ENCODE results near the gene ARF4.
A peak's percentile ranks its signal among the peaks of the same experiment; 100 is the strongest.

The ARF4 gene

DNA sequence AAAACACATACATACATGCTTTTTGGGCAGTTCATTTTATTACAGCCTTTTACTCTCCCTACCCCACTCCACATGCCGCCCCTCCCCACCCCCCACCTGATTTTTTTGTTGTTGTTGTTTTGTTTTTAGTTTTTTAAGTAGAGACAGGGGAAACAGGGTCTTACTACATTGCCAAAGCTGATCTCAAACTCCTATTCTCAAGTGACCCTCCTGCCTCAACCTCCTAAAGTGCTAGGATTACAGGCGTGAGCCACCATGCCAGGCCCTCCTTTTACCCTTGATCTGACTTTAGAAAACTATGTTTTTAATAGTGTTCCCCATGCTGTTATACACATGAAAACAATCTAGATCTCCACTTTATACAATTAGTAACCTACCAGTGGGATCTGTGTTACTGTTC is 26.3 kb downstream of the ARF4 start:
- POLR2A ChIA-PET = interaction anchor here (1.1 kb wide), 1 partner anchor 25 kb away, joined by 3 read pairs; no protein-coding TSS in a partner anchor
- DNase-seq = no peak
- Histone ChIP-seq H3K4me3 (ENCODE audit: control insufficient read depth in 1 of 7, extremely low read depth in 1 of 7, insufficient read depth in 4 of 7, low read depth in 2 of 7, low read length in 6 of 7) (no peak overlapping the region), H3K27me3 (replicated peaks in 2 of 5; ENCODE audit: control insufficient read depth in 4 of 5, insufficient read depth in 5 of 5, low read length in 4 of 5) (no peaks in the 10 kb centered on the region), H3K9me3 (ENCODE audit: control extremely low read depth in 1 of 5, control insufficient read depth in 4 of 5, insufficient read depth in 2 of 5, low read depth in 1 of 5, low read length in 4 of 5) (no peaks in the 10 kb centered on the region), H3K36me3 (ENCODE audit: control insufficient read depth in 4 of 4, insufficient read depth in 4 of 4, low read length in 3 of 4) (peaks cover 10 to 63% (median 31%) of the 10 kb centered on the region in 4 experiments), H3K4me1 (ENCODE audit: control extremely low read depth in 1 of 4, control insufficient read depth in 4 of 4, insufficient read depth in 4 of 4, low read length in 3 of 4) (peaks cover 0 to 8% (median 0%) of the 10 kb centered on the region in 4 experiments), H3K27ac (ENCODE audit: insufficient read depth in 1 of 2, low read depth in 1 of 2, low read length in 2 of 2, poor library complexity in 1 of 2, severe bottlenecking in 2 of 2) (no peak overlapping the region)
- CTCF ChIA-PET = interaction anchor here (0.6 kb wide), 1 partner anchor 25 kb away, joined by 3 read pairs; no protein-coding TSS in a partner anchor
- WGBS (ENCODE audit: insufficient coverage) = 100% methylated on average over 1 of the region's 2 CpGs

DNA sequence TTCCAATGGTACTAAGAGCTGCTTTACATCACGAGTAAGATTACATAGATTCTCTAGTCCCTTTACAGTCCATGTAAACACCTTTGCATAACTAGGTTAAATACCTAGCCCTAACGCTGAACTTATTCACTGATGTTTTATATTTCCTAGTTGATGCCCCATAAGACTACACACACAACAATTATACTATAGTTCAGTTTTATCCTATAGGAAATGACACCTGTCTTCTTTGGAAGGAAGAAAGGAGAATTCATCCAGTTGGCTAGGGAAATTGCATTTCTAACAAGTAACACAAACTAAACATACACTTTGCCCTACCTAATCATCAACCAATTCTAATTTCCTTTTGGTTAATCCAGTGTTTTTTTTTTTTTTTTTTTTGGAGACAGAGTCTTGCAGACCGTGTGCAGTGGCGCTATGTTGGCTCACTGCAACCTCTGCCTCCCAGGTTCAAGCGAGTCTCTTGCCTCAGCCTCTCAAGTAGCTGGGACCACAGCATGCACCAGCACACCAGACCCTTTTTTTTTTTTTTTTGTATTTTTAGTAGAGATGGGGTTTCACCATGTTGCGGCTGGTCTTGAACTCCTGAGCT is 27.2 kb downstream of the ARF4 start:
- no peaks in the 10 kb centered on the region for H3K27me3 ChIP-seq (replicated peaks in 2 of 5; ENCODE audit: control insufficient read depth in 4 of 5, insufficient read depth in 5 of 5, low read length in 4 of 5)
- no peak overlapping the region for H3K27ac ChIP-seq (ENCODE audit: insufficient read depth in 1 of 2, low read depth in 1 of 2, low read length in 2 of 2, poor library complexity in 1 of 2, severe bottlenecking in 2 of 2)
- no CpG with 5 or more reads among the region's 6 CpGs for WGBS (ENCODE audit: insufficient coverage)
- ChIA-PET POLR2A (interaction anchor here (0.6 to 1.1 kb wide), 2 partner anchors 18 to 26 kb away, joined by 3 to 5 read pairs; no protein-coding TSS in a partner anchor), CTCF (interaction anchor here (1.2 kb wide), 1 partner anchor 9 kb away, joined by 3 read pairs; no protein-coding TSS in a partner anchor)
- no peak overlapping the region for H3K4me3 ChIP-seq (ENCODE audit: control insufficient read depth in 1 of 7, extremely low read depth in 1 of 7, insufficient read depth in 4 of 7, low read depth in 2 of 7, low read length in 6 of 7)
- peaks cover 10 to 55% (median 28%) of the 10 kb centered on the region in 4 experiments for H3K36me3 ChIP-seq (ENCODE audit: control insufficient read depth in 4 of 4, insufficient read depth in 4 of 4, low read length in 3 of 4)
- no peak for DNase-seq
- H3K4me1 ChIP-seq (ENCODE audit: control extremely low read depth in 1 of 4, control insufficient read depth in 4 of 4, insufficient read depth in 4 of 4, low read length in 3 of 4) = peaks cover 0 to 8% (median 0%) of the 10 kb centered on the region in 4 experiments
- no peaks in the 10 kb centered on the region for H3K9me3 ChIP-seq (ENCODE audit: control extremely low read depth in 1 of 5, control insufficient read depth in 4 of 5, insufficient read depth in 2 of 5, low read depth in 1 of 5, low read length in 4 of 5)

DNA sequence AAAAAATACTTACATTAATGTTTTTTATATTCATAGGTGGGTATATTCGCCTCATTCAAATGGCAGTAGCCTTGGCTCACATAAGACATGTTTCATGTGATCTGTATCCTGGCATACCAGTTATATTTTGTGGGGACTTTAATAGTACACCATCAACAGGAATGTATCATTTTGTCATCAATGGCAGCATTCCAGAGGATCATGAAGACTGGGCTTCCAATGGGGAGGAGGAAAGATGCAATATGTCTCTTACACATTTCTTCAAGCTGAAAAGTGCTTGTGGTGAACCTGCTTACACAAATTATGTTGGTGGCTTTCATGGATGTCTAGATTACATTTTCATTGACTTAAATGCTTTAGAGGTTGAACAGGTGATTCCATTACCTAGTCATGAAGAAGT is 37.6 kb downstream of the ARF4 start:
- peaks cover 8 to 31% (median 26%) of the 10 kb centered on the region in 4 experiments for H3K4me1 ChIP-seq (ENCODE audit: control extremely low read depth in 1 of 4, control insufficient read depth in 4 of 4, insufficient read depth in 4 of 4, low read length in 3 of 4)
- no peaks in the 10 kb centered on the region for H3K27me3 ChIP-seq (replicated peaks in 2 of 5; ENCODE audit: control insufficient read depth in 4 of 5, insufficient read depth in 5 of 5, low read length in 4 of 5)
- H3K36me3 ChIP-seq (ENCODE audit: control insufficient read depth in 4 of 4, insufficient read depth in 4 of 4, low read length in 3 of 4) = peaks cover 3 to 17% (median 12%) of the 10 kb centered on the region in 4 experiments
- ChIA-PET CTCF (interaction anchor here (1.6 kb wide), 1 partner anchor 13 kb away, joined by 5 read pairs; no protein-coding TSS in a partner anchor), POLR2A (no interaction called here)
- no peak overlapping the region for H3K4me3 ChIP-seq (ENCODE audit: control insufficient read depth in 1 of 7, extremely low read depth in 1 of 7, insufficient read depth in 4 of 7, low read depth in 2 of 7, low read length in 6 of 7)
- no CpG with 5 or more reads among the region's 1 CpG for WGBS (ENCODE audit: insufficient coverage)
- H3K9me3 ChIP-seq (ENCODE audit: control extremely low read depth in 1 of 5, control insufficient read depth in 4 of 5, insufficient read depth in 2 of 5, low read depth in 1 of 5, low read length in 4 of 5) = no peaks in the 10 kb centered on the region
- no peak overlapping the region for H3K27ac ChIP-seq (ENCODE audit: insufficient read depth in 1 of 2, low read depth in 1 of 2, low read length in 2 of 2, poor library complexity in 1 of 2, severe bottlenecking in 2 of 2)
- no peak for DNase-seq

DNA sequence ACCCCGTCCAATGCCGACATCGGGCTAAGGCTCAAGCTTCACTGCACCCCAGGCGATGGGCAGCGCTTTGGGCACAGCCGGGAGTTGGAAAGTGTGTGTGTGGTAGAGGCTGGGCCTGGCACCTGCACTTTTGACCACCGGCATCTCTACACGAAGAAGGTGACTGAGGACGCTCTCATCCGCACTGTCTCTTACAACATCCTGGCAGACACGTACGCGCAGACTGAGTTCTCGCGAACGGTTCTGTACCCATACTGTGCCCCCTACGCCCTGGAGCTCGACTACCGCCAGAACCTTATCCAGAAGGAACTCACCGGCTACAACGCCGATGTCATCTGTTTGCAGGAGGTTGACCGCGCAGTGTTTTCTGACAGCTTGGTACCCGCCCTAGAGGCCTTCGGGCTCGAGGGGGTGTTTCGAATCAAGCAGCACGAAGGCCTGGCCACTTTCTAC is 40.0 kb downstream of the ARF4 start:
- Histone ChIP-seq H3K4me3 (ENCODE audit: control insufficient read depth in 1 of 7, extremely low read depth in 1 of 7, insufficient read depth in 4 of 7, low read depth in 2 of 7, low read length in 6 of 7) (peak overlapping the region; percentile 58 to 94 (median 81)), H3K27me3 (replicated peaks in 2 of 5; ENCODE audit: control insufficient read depth in 4 of 5, insufficient read depth in 5 of 5, low read length in 4 of 5) (no peaks in the 10 kb centered on the region), H3K36me3 (ENCODE audit: control insufficient read depth in 4 of 4, insufficient read depth in 4 of 4, low read length in 3 of 4) (peaks cover 3 to 16% (median 7%) of the 10 kb centered on the region in 4 experiments), H3K4me1 (ENCODE audit: control extremely low read depth in 1 of 4, control insufficient read depth in 4 of 4, insufficient read depth in 4 of 4, low read length in 3 of 4) (peaks cover 8 to 31% (median 26%) of the 10 kb centered on the region in 4 experiments), H3K27ac (ENCODE audit: insufficient read depth in 1 of 2, low read depth in 1 of 2, low read length in 2 of 2, poor library complexity in 1 of 2, severe bottlenecking in 2 of 2) (peak overlapping the region; percentile 96 to 98), H3K9me3 (ENCODE audit: control extremely low read depth in 1 of 5, control insufficient read depth in 4 of 5, insufficient read depth in 2 of 5, low read depth in 1 of 5, low read length in 4 of 5) (no peaks in the 10 kb centered on the region)
- DNase-seq = peak; percentile 21 to 46 (median 35)
- WGBS (ENCODE audit: insufficient coverage) = 4% methylated on average over 22 of the region's 29 CpGs
- POLR2A ChIA-PET = interaction anchor here (1.2 to 2.0 kb wide), 4 partner anchors 10 to 114 kb away, joined by 3 to 13 read pairs (median 6); partner anchors contain the start of gene ARF4
- CTCF ChIA-PET = interaction anchor here (0.6 to 3.1 kb wide), 3 partner anchors 11 to 292 kb away, joined by 3 to 12 read pairs (median 8); no protein-coding TSS in a partner anchor

DNA sequence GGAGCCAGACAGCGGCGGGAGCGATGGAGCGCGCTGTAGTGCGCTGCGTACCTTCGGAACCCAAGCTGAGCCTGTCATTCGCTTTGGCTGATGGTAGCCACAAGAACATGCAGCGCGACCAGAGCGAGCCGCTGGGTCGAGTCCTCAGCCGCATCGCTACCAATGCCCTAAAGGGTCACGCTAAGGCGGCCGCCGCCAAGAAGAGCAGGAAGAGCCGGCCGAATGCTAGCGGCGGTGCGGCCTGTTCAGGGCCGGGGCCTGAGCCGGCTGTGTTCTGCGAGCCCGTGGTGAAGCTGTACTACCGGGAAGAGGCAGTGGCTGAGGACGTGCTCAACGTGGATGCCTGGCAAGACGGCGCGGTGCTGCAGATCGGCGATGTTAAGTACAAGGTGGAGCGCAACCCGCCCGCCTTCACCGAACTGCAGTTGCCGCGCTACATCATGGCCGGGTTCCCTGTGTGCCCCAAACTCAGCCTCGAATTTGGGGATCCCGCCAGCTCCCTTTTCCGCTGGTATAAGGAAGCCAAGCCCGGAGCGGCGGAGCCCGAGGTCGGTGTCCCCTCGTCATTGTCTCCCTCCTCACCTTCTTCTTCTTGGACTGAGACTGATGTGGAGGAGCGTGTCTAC is 40.6 kb downstream of the ARF4 start:
- Histone ChIP-seq H3K36me3 (ENCODE audit: control insufficient read depth in 4 of 4, insufficient read depth in 4 of 4, low read length in 3 of 4) (peaks cover 3 to 14% (median 6%) of the 10 kb centered on the region in 4 experiments), H3K4me3 (ENCODE audit: control insufficient read depth in 1 of 7, extremely low read depth in 1 of 7, insufficient read depth in 4 of 7, low read depth in 2 of 7, low read length in 6 of 7) (peak overlapping the region; percentile 58 to 94 (median 81)), H3K4me1 (ENCODE audit: control extremely low read depth in 1 of 4, control insufficient read depth in 4 of 4, insufficient read depth in 4 of 4, low read length in 3 of 4) (peaks cover 8 to 31% (median 26%) of the 10 kb centered on the region in 4 experiments), H3K27me3 (replicated peaks in 2 of 5; ENCODE audit: control insufficient read depth in 4 of 5, insufficient read depth in 5 of 5, low read length in 4 of 5) (no peaks in the 10 kb centered on the region), H3K9me3 (ENCODE audit: control extremely low read depth in 1 of 5, control insufficient read depth in 4 of 5, insufficient read depth in 2 of 5, low read depth in 1 of 5, low read length in 4 of 5) (no peaks in the 10 kb centered on the region), H3K27ac (ENCODE audit: insufficient read depth in 1 of 2, low read depth in 1 of 2, low read length in 2 of 2, poor library complexity in 1 of 2, severe bottlenecking in 2 of 2) (peak overlapping the region; percentile 96 to 98)
- ChIA-PET POLR2A (interaction anchor here (1.2 to 2.0 kb wide), 4 partner anchors 11 to 115 kb away, joined by 3 to 13 read pairs (median 6); partner anchors contain the start of gene ARF4), CTCF (interaction anchor here (0.5 to 3.1 kb wide), 8 partner anchors 11 to 549 kb away, joined by 3 to 12 read pairs (median 3); no protein-coding TSS in a partner anchor)
- WGBS (ENCODE audit: insufficient coverage) = 0% methylated on average over 48 of the region's 54 CpGs
- peak in 2 of 3 donors; percentile 52 to 61 for DNase-seq

DNA sequence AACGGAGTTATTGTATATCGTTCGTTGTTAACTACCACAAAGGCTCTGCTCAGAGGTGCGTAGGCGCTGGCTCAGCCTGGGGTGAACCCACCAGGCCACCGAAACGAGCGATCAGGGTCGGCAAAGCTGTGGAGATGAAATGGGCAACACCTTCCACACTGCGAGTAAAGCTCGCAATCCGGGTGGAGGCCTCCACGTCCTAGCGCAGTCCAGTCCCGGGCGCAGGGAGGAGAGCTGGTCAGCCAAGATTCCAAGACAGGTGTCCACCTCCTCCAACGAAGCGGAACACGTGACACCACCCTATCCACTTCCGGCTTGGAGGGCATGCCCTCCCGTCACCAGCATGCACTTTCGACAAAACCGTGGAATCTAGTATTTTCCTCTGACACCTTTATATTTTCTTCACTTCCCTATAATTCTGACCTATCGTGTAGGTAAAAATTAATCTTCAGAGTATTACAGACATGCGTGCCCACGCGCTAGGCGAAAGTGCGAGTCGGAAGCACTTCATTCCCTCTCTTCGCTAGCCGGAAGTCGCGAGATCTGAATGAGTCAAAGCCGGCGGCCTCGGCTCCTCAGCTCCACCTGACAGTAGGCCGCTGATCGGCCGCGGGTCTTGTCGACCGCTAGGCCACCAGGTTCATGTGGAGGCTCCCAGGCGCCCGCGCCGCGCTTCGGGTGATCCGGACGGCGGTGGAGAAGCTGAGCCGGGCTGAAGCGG is 41.2 kb downstream of the ARF4 start, which contains the start of gene PDE12:
Gene PDE12, plus strand, starts transcription at position 537 of the 721 bp plus-strand sequence. Its CDS starts 106 bp downstream, at position 643.
- Histone ChIP-seq H3K4me3 (ENCODE audit: control insufficient read depth in 1 of 7, extremely low read depth in 1 of 7, insufficient read depth in 4 of 7, low read depth in 2 of 7, low read length in 6 of 7) (peak within 1 kb of the TSS; percentile 58 to 94 (median 81)), H3K4me1 (ENCODE audit: control extremely low read depth in 1 of 4, control insufficient read depth in 4 of 4, insufficient read depth in 4 of 4, low read length in 3 of 4) (peaks cover 8 to 31% (median 26%) of the 10 kb centered on the region in 4 experiments), H3K9me3 (ENCODE audit: control extremely low read depth in 1 of 5, control insufficient read depth in 4 of 5, insufficient read depth in 2 of 5, low read depth in 1 of 5, low read length in 4 of 5) (no peaks in the 10 kb centered on the region), H3K27ac (ENCODE audit: insufficient read depth in 1 of 2, low read depth in 1 of 2, low read length in 2 of 2, poor library complexity in 1 of 2, severe bottlenecking in 2 of 2) (peak within 1 kb of the TSS; percentile 96 to 98), H3K36me3 (ENCODE audit: control insufficient read depth in 4 of 4, insufficient read depth in 4 of 4, low read length in 3 of 4) (peaks cover 3 to 14% (median 6%) of the 10 kb centered on the region in 4 experiments), H3K27me3 (replicated peaks in 2 of 5; ENCODE audit: control insufficient read depth in 4 of 5, insufficient read depth in 5 of 5, low read length in 4 of 5) (no peaks in the 10 kb centered on the region)
- ChIA-PET CTCF (interaction anchor here (0.5 to 3.1 kb wide), 8 partner anchors 12 to 548 kb away, joined by 3 to 12 read pairs (median 3); no protein-coding TSS in a partner anchor), POLR2A (interaction anchor here (1.6 to 2.0 kb wide), 2 partner anchors 41 to 116 kb away, joined by 4 to 13 read pairs; partner anchors contain the start of gene ARF4)
- DNase-seq = peak; percentile 90 to 94 (median 92)
- 0% methylated on average over 38 of the region's 54 CpGs for WGBS (ENCODE audit: insufficient coverage)
